ENCODE data around the gene CPAMD8.

The CPAMD8 gene

DNA sequence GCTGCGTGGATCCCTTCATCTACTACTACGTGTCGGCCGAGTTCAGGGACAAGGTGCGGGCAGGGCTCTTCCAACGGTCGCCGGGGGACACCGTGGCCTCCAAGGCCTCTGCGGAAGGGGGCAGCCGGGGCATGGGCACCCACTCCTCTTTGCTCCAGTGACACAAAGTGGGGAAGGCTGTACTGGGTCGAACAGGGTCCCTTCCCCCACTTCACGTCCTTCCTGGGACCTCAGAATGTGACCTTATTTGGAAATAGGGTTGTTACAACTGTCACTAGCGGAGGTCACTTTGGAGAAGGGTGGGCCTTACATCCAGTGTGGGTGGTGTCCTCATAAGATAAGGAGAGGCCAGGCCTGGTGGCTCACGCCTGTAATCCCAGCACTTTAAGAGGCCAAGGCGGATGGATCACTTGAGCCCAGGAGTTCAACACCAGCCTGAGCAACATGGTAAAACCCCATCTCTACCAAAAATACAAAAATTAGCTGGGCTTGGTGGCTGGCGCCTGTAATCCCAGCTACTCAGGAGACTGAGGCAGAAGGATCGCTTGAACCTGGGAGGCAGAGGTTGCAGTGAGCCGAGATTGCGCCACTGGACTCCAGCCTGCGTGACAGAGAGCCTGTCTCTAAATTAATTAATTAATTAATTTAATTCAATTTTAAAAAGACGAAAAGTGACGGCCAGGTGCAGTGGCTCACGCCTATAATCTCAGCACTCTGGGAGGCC is 136.0 kb downstream of the CPAMD8 start:
- peaks cover 0 to 1% of the 10 kb centered on the region in 2 donors for H3K27me3 ChIP-seq (ENCODE audit: control insufficient read depth in 1 of 2, insufficient read depth in 2 of 2, low read length in 2 of 2)
- H3K27ac ChIP-seq (ENCODE audit: low read depth, low read length), result no peak overlapping the region
- H3K9me3 ChIP-seq (ENCODE audit: control insufficient read depth in 1 of 2, low read length in 2 of 2), result no peaks in the 10 kb centered on the region
- H3K4me1 ChIP-seq (ENCODE audit: control insufficient read depth in 1 of 2, insufficient read depth in 2 of 2, low read length in 2 of 2), result peaks cover 0 to 11% of the 10 kb centered on the region in 2 donors
- H3K9ac ChIP-seq (ENCODE audit: low read depth in 1 of 2, low read length in 2 of 2), result no peak overlapping the region
- H3K4me3 ChIP-seq (ENCODE audit: low read depth in 1 of 2, low read length in 2 of 2), result no peak overlapping the region
- no peaks in the 10 kb centered on the region for H3K36me3 ChIP-seq (ENCODE audit: control insufficient read depth in 1 of 2, insufficient read depth in 2 of 2, low read length in 2 of 2)

- peak overlapping the region in 1 of 2 donors; percentile 2 for H3K9ac ChIP-seq (ENCODE audit: low read depth in 1 of 2, low read length in 2 of 2)
- H3K9me3 ChIP-seq (ENCODE audit: control insufficient read depth in 1 of 2, low read length in 2 of 2), result no peaks in the 10 kb centered on the region
- no peaks in the 10 kb centered on the region for H3K27me3 ChIP-seq (ENCODE audit: control insufficient read depth in 1 of 2, insufficient read depth in 2 of 2, low read length in 2 of 2)
- no peaks in the 10 kb centered on the region for H3K36me3 ChIP-seq (ENCODE audit: control insufficient read depth in 1 of 2, insufficient read depth in 2 of 2, low read length in 2 of 2)
- no peak overlapping the region for H3K4me3 ChIP-seq (ENCODE audit: low read depth in 1 of 2, low read length in 2 of 2)
- peaks cover 0 to 11% of the 10 kb centered on the region in 2 donors for H3K4me1 ChIP-seq (ENCODE audit: control insufficient read depth in 1 of 2, insufficient read depth in 2 of 2, low read length in 2 of 2)
- H3K27ac ChIP-seq (ENCODE audit: low read depth, low read length), result peak overlapping the region; percentile 1
Measured at GRCh38 chr19:16889883-16890460, 136.6 kb downstream of the CPAMD8 start.

GRCh38 chr19:16889366-16889882 is 137.2 kb downstream of the CPAMD8 start:
- Histone ChIP-seq H3K9me3 (ENCODE audit: control insufficient read depth in 1 of 2, low read length in 2 of 2) (no peaks in the 10 kb centered on the region), H3K9ac (ENCODE audit: low read depth in 1 of 2, low read length in 2 of 2) (peak overlapping the region; percentile 2 to 25), H3K36me3 (ENCODE audit: control insufficient read depth in 1 of 2, insufficient read depth in 2 of 2, low read length in 2 of 2) (no peaks in the 10 kb centered on the region), H3K27ac (ENCODE audit: low read depth, low read length) (peak overlapping the region; percentile 42), H3K4me3 (ENCODE audit: low read depth in 1 of 2, low read length in 2 of 2) (peak overlapping the region; percentile 29 to 59), H3K27me3 (ENCODE audit: control insufficient read depth in 1 of 2, insufficient read depth in 2 of 2, low read length in 2 of 2) (no peaks in the 10 kb centered on the region), H3K4me1 (ENCODE audit: control insufficient read depth in 1 of 2, insufficient read depth in 2 of 2, low read length in 2 of 2) (peaks cover 0 to 11% of the 10 kb centered on the region in 2 donors)

GRCh38 chr19:16888629-16889365 is 137.8 kb downstream of the CPAMD8 start, which contains the start of gene F2RL3:
Gene F2RL3 (plus strand): TSS chr19:16888999. CDS start chr19:16889190, 191 bp downstream.
- Histone ChIP-seq H3K4me3 (ENCODE audit: low read depth in 1 of 2, low read length in 2 of 2) (peak within 1 kb of the TSS; percentile 29 to 59), H3K27ac (ENCODE audit: low read depth, low read length) (peak within 1 kb of the TSS; percentile 62), H3K27me3 (ENCODE audit: control insufficient read depth in 1 of 2, insufficient read depth in 2 of 2, low read length in 2 of 2) (no peaks in the 10 kb centered on the region), H3K9me3 (ENCODE audit: control insufficient read depth in 1 of 2, low read length in 2 of 2) (no peaks in the 10 kb centered on the region), H3K36me3 (ENCODE audit: control insufficient read depth in 1 of 2, insufficient read depth in 2 of 2, low read length in 2 of 2) (no peaks in the 10 kb centered on the region), H3K9ac (ENCODE audit: low read depth in 1 of 2, low read length in 2 of 2) (peak within 1 kb of the TSS; percentile 2 to 25), H3K4me1 (ENCODE audit: control insufficient read depth in 1 of 2, insufficient read depth in 2 of 2, low read length in 2 of 2) (peaks cover 0 to 9% of the 10 kb centered on the region in 2 donors)

DNA sequence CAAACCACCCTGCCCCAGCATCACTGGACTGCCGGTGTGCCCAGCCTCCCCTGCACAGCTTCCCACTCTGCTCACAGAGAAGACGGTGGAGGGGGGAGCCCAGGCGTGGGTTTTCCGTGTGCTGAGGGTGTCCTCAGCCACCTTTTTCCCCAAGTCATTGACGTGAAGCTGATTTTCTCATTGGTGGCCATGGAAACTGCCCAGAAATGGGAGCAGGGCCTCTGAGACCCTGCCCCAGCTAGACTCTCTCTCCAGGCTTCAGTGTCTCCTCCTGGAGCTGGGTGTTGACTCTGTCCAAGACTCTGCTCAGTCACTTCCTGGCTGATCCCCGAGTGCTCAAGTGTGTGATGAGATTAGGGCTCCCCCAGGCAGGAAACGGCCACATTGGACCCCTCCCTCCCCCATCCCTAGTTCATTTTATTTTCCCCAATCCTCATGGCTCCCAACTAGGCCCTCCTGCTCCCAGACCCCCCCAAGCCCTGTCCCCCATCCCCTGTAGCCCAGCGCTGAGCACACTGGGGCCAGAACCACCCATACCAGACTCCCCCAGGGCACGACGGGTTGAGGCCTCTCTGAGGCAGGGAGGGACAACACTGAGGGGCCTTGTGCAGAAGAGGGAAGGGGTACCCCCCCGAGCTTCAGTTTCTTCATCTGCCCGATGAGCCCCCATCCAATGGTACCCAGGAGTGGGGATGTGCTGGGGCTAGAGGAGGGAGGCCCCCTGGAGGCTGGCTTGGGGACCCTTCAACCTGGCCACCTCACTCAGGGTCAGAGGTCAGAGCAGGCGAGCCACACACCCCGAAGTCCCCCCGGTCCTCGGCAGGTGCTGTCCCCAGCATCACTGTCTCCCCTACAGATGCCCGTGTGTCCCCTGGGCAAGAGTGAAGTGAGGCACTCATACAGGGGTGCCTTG is 139.0 kb downstream of the CPAMD8 start:
- no peak overlapping the region for H3K4me3 ChIP-seq (ENCODE audit: low read depth in 1 of 2, low read length in 2 of 2)
- H3K27ac ChIP-seq (ENCODE audit: low read depth, low read length), result peak overlapping the region; percentile 42

GRCh38 chr19:16886305-16886880 is 140.2 kb downstream of the CPAMD8 start:
- peaks cover 0 to 8% of the 10 kb centered on the region in 2 donors for H3K4me1 ChIP-seq (ENCODE audit: control insufficient read depth in 1 of 2, insufficient read depth in 2 of 2, low read length in 2 of 2)
- no peak overlapping the region for H3K4me3 ChIP-seq (ENCODE audit: low read depth in 1 of 2, low read length in 2 of 2)
- peaks cover 13% of the 10 kb centered on the region in 2 donors for H3K9me3 ChIP-seq (ENCODE audit: control insufficient read depth in 1 of 2, low read length in 2 of 2)
- H3K9ac ChIP-seq (ENCODE audit: low read depth in 1 of 2, low read length in 2 of 2), result no peak overlapping the region
- no peaks in the 10 kb centered on the region for H3K36me3 ChIP-seq (ENCODE audit: control insufficient read depth in 1 of 2, insufficient read depth in 2 of 2, low read length in 2 of 2)
- no peaks in the 10 kb centered on the region for H3K27me3 ChIP-seq (ENCODE audit: control insufficient read depth in 1 of 2, insufficient read depth in 2 of 2, low read length in 2 of 2)
- peak overlapping the region; percentile 56 for H3K27ac ChIP-seq (ENCODE audit: low read depth, low read length)

More for the DNA sequence above, 139.0 kb downstream of the CPAMD8 start:
- H3K36me3 ChIP-seq (ENCODE audit: control insufficient read depth in 1 of 2, insufficient read depth in 2 of 2, low read length in 2 of 2), result no peaks in the 10 kb centered on the region
- H3K27me3 ChIP-seq (ENCODE audit: control insufficient read depth in 1 of 2, insufficient read depth in 2 of 2, low read length in 2 of 2), result no peaks in the 10 kb centered on the region
- no peak overlapping the region for H3K9ac ChIP-seq (ENCODE audit: low read depth in 1 of 2, low read length in 2 of 2)
- H3K9me3 ChIP-seq (ENCODE audit: control insufficient read depth in 1 of 2, low read length in 2 of 2), result peaks cover under 1% of the 10 kb centered on the region in 2 donors
- H3K4me1 ChIP-seq (ENCODE audit: control insufficient read depth in 1 of 2, insufficient read depth in 2 of 2, low read length in 2 of 2), result peaks cover 0 to 8% of the 10 kb centered on the region in 2 donors

GRCh38 chr19:16885166-16885565 is 141.4 kb downstream of the CPAMD8 start:
- Histone ChIP-seq H3K4me3 (ENCODE audit: low read depth in 1 of 2, low read length in 2 of 2) (no peak overlapping the region), H3K27me3 (ENCODE audit: control insufficient read depth in 1 of 2, insufficient read depth in 2 of 2, low read length in 2 of 2) (no peaks in the 10 kb centered on the region), H3K9me3 (ENCODE audit: control insufficient read depth in 1 of 2, low read length in 2 of 2) (peaks cover 17 to 21% of the 10 kb centered on the region in 2 donors), H3K27ac (ENCODE audit: low read depth, low read length) (no peak overlapping the region), H3K36me3 (ENCODE audit: control insufficient read depth in 1 of 2, insufficient read depth in 2 of 2, low read length in 2 of 2) (no peaks in the 10 kb centered on the region), H3K4me1 (ENCODE audit: control insufficient read depth in 1 of 2, insufficient read depth in 2 of 2, low read length in 2 of 2) (peaks cover 0 to 8% of the 10 kb centered on the region in 2 donors), H3K9ac (ENCODE audit: low read depth in 1 of 2, low read length in 2 of 2) (no peak overlapping the region)

- H3K4me1 ChIP-seq (ENCODE audit: control insufficient read depth in 1 of 2, insufficient read depth in 2 of 2, low read length in 2 of 2), result peaks cover 0 to 5% of the 10 kb centered on the region in 2 donors
- no peak overlapping the region for H3K27ac ChIP-seq (ENCODE audit: low read depth, low read length)
- no peak overlapping the region for H3K4me3 ChIP-seq (ENCODE audit: low read depth in 1 of 2, low read length in 2 of 2)
- H3K36me3 ChIP-seq (ENCODE audit: control insufficient read depth in 1 of 2, insufficient read depth in 2 of 2, low read length in 2 of 2), result peaks cover 6 to 9% of the 10 kb centered on the region in 2 donors
- H3K9ac ChIP-seq (ENCODE audit: low read depth in 1 of 2, low read length in 2 of 2), result no peak overlapping the region
- no peaks in the 10 kb centered on the region for H3K27me3 ChIP-seq (ENCODE audit: control insufficient read depth in 1 of 2, insufficient read depth in 2 of 2, low read length in 2 of 2)
- H3K9me3 ChIP-seq (ENCODE audit: control insufficient read depth in 1 of 2, low read length in 2 of 2), result peaks cover 17 to 21% of the 10 kb centered on the region in 2 donors
Measured at GRCh38 chr19:16883522-16883921, 143.1 kb downstream of the CPAMD8 start.

- Histone ChIP-seq H3K36me3 (ENCODE audit: control insufficient read depth in 1 of 2, insufficient read depth in 2 of 2, low read length in 2 of 2) (peaks cover 6 to 22% of the 10 kb centered on the region in 2 donors), H3K9me3 (ENCODE audit: control insufficient read depth in 1 of 2, low read length in 2 of 2) (peaks cover 17 to 21% of the 10 kb centered on the region in 2 donors), H3K27ac (ENCODE audit: low read depth, low read length) (no peak overlapping the region), H3K9ac (ENCODE audit: low read depth in 1 of 2, low read length in 2 of 2) (no peak overlapping the region), H3K4me3 (ENCODE audit: low read depth in 1 of 2, low read length in 2 of 2) (no peak overlapping the region), H3K4me1 (ENCODE audit: control insufficient read depth in 1 of 2, insufficient read depth in 2 of 2, low read length in 2 of 2) (no peaks in the 10 kb centered on the region), H3K27me3 (ENCODE audit: control insufficient read depth in 1 of 2, insufficient read depth in 2 of 2, low read length in 2 of 2) (no peaks in the 10 kb centered on the region)
Measured at GRCh38 chr19:16882146-16882545, 144.5 kb downstream of the CPAMD8 start.

Measured in duodenal mucosa (tissue), 2 donors.